Uterus (tissue), 2 donors: Measurements from ENCODE around the gene PLK5.

Source experiments
- CTCF ChIP-seq, 4 experiments: fragments of 200-600 bp in 2 of 4; fragments of 450-650 bp in 2 of 4; sonication (generic) in 2 of 4; IDR thresholded peaks; one replicate each; pipeline ENCODE4 v1.5.1; 2016 to 2019; ENCODE audit warnings: antibody characterized with exemption in 4 of 4, mild to moderate bottlenecking in 2 of 4, moderate library complexity in 1 of 4
- POLR2A ChIP-seq, 2 donors: fragments of 450-650 bp; IDR thresholded peaks; one replicate each; pipeline ENCODE4 v1.6.1; 2016; ENCODE audit warnings: antibody characterized with exemption in 2 of 2, mild to moderate bottlenecking in 1 of 2, moderate library complexity in 1 of 2

GRCh38 chr19:1524287-1524971, 552 bp downstream of the PLK5 start:
- TF ChIP-seq POLR2A (IDR thresholded peaks at IDR 0.05) (no peak), CTCF (IDR thresholded peaks at IDR 0.05) (no peak)
